ENCODE measurements around the gene GPRC5D. TPM values are rescaled to one million over a fixed set of nuclear protein-coding genes. Genes with fewer than 3 reads are reported as not detected.
A peak's percentile ranks its signal among the peaks of the same experiment; 100 is the strongest.

The GPRC5D gene
- total and polyA plus RNA-seq, 7 donors = not detected

DNA sequence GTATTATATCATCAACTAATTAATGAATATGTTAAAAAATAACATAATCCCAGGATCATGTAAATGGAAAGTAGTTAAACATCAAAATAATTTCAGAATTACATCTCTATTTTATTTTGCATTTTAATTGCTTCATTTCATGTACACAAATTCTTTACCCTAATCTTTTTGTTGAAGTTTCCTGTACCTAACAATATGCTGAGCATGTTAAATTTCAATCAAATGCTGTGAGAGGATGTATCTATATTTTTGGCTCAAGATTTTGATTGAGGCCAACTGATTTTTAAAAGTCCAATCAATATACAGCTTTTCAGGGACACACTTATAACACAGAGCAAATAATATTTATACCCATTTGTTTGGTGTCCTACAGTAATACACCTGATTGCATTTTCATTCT is 6.4 kb downstream of the GPRC5D start:
- no peaks in the 10 kb centered on the region for H3K36me3 ChIP-seq (ENCODE audit: insufficient read depth in 1 of 2, low read depth in 1 of 2)
- TF ChIP-seq CTCF (IDR thresholded peaks at IDR 0.05) = no peak

GRCh38 chr12:12943586-12944260 is 8.2 kb downstream of the GPRC5D start:
- Histone ChIP-seq H3K27me3 (ENCODE audit: insufficient read depth in 3 of 3, low read length in 2 of 3) (peaks cover 0 to 3% (median 0%) of the 10 kb centered on the region in 3 donors), H3K9me3 (no peaks in the 10 kb centered on the region), H3K4me1 (no peaks in the 10 kb centered on the region), H3K36me3 (ENCODE audit: insufficient read depth in 1 of 2, low read depth in 1 of 2) (no peaks in the 10 kb centered on the region), H3K4me3 (no peak overlapping the region), H3K27ac (no peak overlapping the region)
- TF ChIP-seq CTCF (IDR thresholded peaks at IDR 0.05) = no peak
- intact Hi-C loops (cut with DNase I) = no loop called here
- DNase-seq (no peak), ATAC-seq (peak in 3 of 4 donors; percentile 27 to 56 (median 30))
- 87 to 88% (median 88%) methylated on average over 8 of the region's 8 CpGs for WGBS, 3 donors

More for the DNA sequence above, 6.4 kb downstream of the GPRC5D start:
- no peaks in the 10 kb centered on the region for H3K9me3 ChIP-seq
- no peak for DNase-seq
- ATAC-seq = no peak
- H3K4me1 ChIP-seq = no peaks in the 10 kb centered on the region
- H3K4me3 ChIP-seq = no peak overlapping the region
- no peak overlapping the region for H3K27ac ChIP-seq
- intact Hi-C loops (cut with DNase I) = no loop called here
- peaks cover 0 to 3% (median 0%) of the 10 kb centered on the region in 3 donors for H3K27me3 ChIP-seq (ENCODE audit: insufficient read depth in 3 of 3, low read length in 2 of 3)

DNA sequence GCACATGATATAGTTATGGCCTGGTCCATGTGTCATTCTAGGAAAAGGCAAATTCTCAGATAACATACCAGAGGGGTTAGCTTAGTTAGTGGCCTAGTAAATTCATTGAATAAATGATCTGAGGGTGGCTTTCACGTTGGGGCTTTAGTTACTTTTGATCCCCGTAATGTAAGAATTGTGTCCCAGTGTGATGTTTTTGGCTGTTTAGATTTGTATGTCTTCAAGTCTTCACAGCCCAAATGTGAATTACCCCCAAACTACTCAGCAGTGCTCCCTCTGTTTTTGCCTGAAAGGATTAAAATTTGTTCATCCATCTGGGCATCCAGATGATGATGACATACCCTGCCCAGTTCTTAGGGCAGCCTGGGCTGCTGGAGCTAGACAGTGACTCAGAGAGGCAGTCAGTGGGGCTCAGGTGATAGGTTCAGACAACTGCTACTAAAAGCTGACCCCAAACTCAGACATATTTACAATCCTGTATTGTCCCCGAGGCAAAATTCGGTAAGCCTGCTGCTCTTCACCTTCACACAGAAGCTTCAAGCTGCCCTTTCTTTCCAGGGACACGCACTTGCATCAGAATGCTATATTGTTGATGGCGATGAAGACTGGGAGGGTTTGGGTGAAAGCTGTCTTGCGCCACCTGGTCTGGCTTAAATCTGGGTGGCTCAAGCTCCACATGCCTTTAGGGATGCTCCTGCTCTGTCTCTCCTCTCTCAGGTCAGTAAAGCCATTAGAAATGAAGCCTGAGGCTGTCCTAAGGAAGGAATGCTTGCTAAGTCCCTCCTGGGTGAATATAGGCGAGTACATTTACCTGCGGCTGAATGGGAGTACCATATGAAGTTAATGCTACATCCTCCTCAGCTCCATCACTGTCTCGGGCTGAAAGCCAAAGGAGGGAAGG is 10.3 kb downstream of the GPRC5D start:
- H3K4me1 ChIP-seq = no peaks in the 10 kb centered on the region
- intact Hi-C loops (cut with DNase I) = no loop called here
- no peak overlapping the region for H3K27ac ChIP-seq
- TF ChIP-seq CTCF (IDR thresholded peaks at IDR 0.05) = no peak
- 88 to 90% (median 89%) methylated on average over 10 of the region's 10 CpGs for WGBS, 3 donors
- no peaks in the 10 kb centered on the region for H3K9me3 ChIP-seq
- no peak overlapping the region for H3K4me3 ChIP-seq
- H3K27me3 ChIP-seq (ENCODE audit: insufficient read depth in 3 of 3, low read length in 2 of 3) = peaks cover 0 to 3% (median 0%) of the 10 kb centered on the region in 3 donors
- DNase-seq = no peak
- H3K36me3 ChIP-seq (ENCODE audit: insufficient read depth in 1 of 2, low read depth in 1 of 2) = no peaks in the 10 kb centered on the region
- no peak for ATAC-seq

GRCh38 chr12:12939888-12940287 is 12.1 kb downstream of the GPRC5D start:
- H3K27me3 ChIP-seq (ENCODE audit: insufficient read depth in 3 of 3, low read length in 2 of 3) = peaks cover 0 to 3% (median 0%) of the 10 kb centered on the region in 3 donors
- no peaks in the 10 kb centered on the region for H3K9me3 ChIP-seq
- no peak overlapping the region for H3K4me3 ChIP-seq
- H3K27ac ChIP-seq = no peak overlapping the region
- no peaks in the 10 kb centered on the region for H3K36me3 ChIP-seq (ENCODE audit: insufficient read depth in 1 of 2, low read depth in 1 of 2)
- no peak for TF ChIP-seq CTCF (IDR thresholded peaks at IDR 0.05)
- no peaks in the 10 kb centered on the region for H3K4me1 ChIP-seq
- intact Hi-C loops (cut with DNase I) = no loop called here
- no peak for DNase-seq
- ATAC-seq = no peak
- WGBS, 3 donors = 64 to 74% (median 73%) methylated on average over 1 of the region's 1 CpG

Measured in psoas muscle (tissue), 8 donors.